SKM-1 (cell line): ENCODE measurements around the gene MAPK7.

ENCODE experiments used
- DNase-seq: peaks from one replicate; lab custom pipeline; 2025; ENCODE audit not compliant: unreplicated experiment; lab: John Stamatoyannopoulos, UW

The MAPK7 gene

GRCh38 chr17:19414396-19415280 lies 36.3 kb downstream of the MAPK7 start:
- DNase-seq, result no peak

- no peak for DNase-seq
These were observed 37.0 kb downstream of the MAPK7 start for GRCh38 chr17:19415311-19415710.

GRCh38 chr17:19415806-19416775 lies 37.8 kb downstream of the MAPK7 start:
- no peak for DNase-seq

GRCh38 chr17:19417611-19418010 lies 39.3 kb downstream of the MAPK7 start:
- DNase-seq, result no peak

- peak; percentile 46 for DNase-seq
These were observed 40.1 kb downstream of the MAPK7 start for GRCh38 chr17:19418251-19418992.

GRCh38 chr17:19421219-19421618 lies 42.9 kb downstream of the MAPK7 start:
- no peak for DNase-seq

- no peak for DNase-seq
These were observed 43.6 kb downstream of the MAPK7 start for GRCh38 chr17:19421926-19422325.

GRCh38 chr17:19424934-19425868 lies 46.9 kb downstream of the MAPK7 start:
- no peak for DNase-seq

- no peak for DNase-seq
These were observed 48.3 kb downstream of the MAPK7 start for GRCh38 chr17:19426631-19427030.

- no peak for DNase-seq
These were observed 53.4 kb downstream of the MAPK7 start for GRCh38 chr17:19431691-19432090.
